Right lung (tissue), 5 donors: ENCODE results near the gene ZDHHC15. TPM values are rescaled to one million over a fixed set of nuclear protein-coding genes. Genes with fewer than 3 reads are reported as not detected.

Experiments used
- polyA plus RNA-seq, 5 donors: library from polyadenylated mRNA; unstranded; fragments of 120-200 nt; gene quantifications; one replicate each; pipeline versions ENCODE4 v1.2.1 to v1.2.3, GENCODE V29; 2013; ENCODE audit warnings: inconsistent platforms in 1 of 5, low replicate concordance in 1 of 5; ENCODE audit not compliant: insufficient read length in 5 of 5, insufficient read depth in 1 of 5

The ZDHHC15 gene
- polyA plus RNA-seq, 5 donors: 4.0 to 8.5 (median 7.8) TPM

Other genes with a start within 250 kb of the ZDHHC15 start
- gene UPRT, start 249.0 kb downstream of the ZDHHC15 start, polyA plus RNA-seq: 10 to 100 TPM; 13.2 to 17.9 (median 16.2) TPM